Caco-2 (cell line): ENCODE measurements around the gene ST8SIA3. TPM values are rescaled to one million over a fixed set of nuclear protein-coding genes. Genes with fewer than 3 reads are reported as not detected.

Experiments
- BruUV-seq: library from RNA; stranded (reverse); fragments of 400-500 nt; replicated peaks from 2 replicates; lab custom pipeline; 2021; lab: Mats Ljungman, UMichigan
- CTCF ChIA-PET: fragments of 300-600 bp; sonication (Branson Sonifier 250); formaldehyde crosslinking; loops from one replicate; lab custom pipeline; 2022; ENCODE audit warnings: antibody characterized with exemption; lab: Charles Lee
- POLR2A ChIA-PET: fragments of 300-600 bp; sonication (Branson Sonifier 250); formaldehyde crosslinking; loops from one replicate; lab custom pipeline; 2022; ENCODE audit warnings: antibody characterized with exemption; lab: Charles Lee
- DNase-seq, 2 experiments: peaks; one replicate each; pipeline versions ENCODE4 v3.0.0 to v3.0.0-alpha.2; 2020 to 2022
- H3K27me3 ChIP-seq: replicated peaks from 2 replicates; pipeline ENCODE4 v1.6.0; 2011; ENCODE audit warnings: low read length; ENCODE audit not compliant: control insufficient read depth, insufficient read depth
- H3K36me3 ChIP-seq: 2 replicates; pipeline ENCODE4 v1.5.1; 2011; ENCODE audit warnings: low read length; ENCODE audit not compliant: control insufficient read depth, insufficient read depth
- H3K4me1 ChIP-seq: fragments of 250-450 bp; sonication (Bioruptor Pico); 2 replicates; pipeline ENCODE4 v1.5.1; 2020; ENCODE audit warnings: mild to moderate bottlenecking
- H3K4me3 ChIP-seq: 2 replicates; pipeline ENCODE4 v1.5.1; 2011; ENCODE audit warnings: low read depth, mild to moderate bottlenecking, control low read depth, low read length
- H3K9me3 ChIP-seq: fragments of 250-450 bp; sonication (Bioruptor Pico); 2 replicates; pipeline ENCODE4 v1.5.1; 2020; ENCODE audit warnings: mild to moderate bottlenecking, moderate library complexity
- H3K27ac Mint-ChIP-seq: one replicate; pipeline ENCODE4 v1.8.0; 2022; ENCODE audit warnings: mixed read lengths; ENCODE audit not compliant: unreplicated experiment
- H3K27me3 Mint-ChIP-seq: one replicate; pipeline ENCODE4 v1.8.0; 2022; ENCODE audit warnings: mixed read lengths; ENCODE audit not compliant: insufficient read depth, unreplicated experiment
- H3K36me3 Mint-ChIP-seq: one replicate; pipeline ENCODE4 v1.8.0; 2022; ENCODE audit warnings: mild to moderate bottlenecking, mixed read lengths; ENCODE audit not compliant: insufficient read depth, unreplicated experiment
- H3K4me1 Mint-ChIP-seq: one replicate; pipeline ENCODE4 v1.8.0; 2022; ENCODE audit warnings: low read depth, mixed read lengths; ENCODE audit not compliant: unreplicated experiment
- H3K4me3 Mint-ChIP-seq: one replicate; pipeline ENCODE4 v1.8.0; 2022; ENCODE audit warnings: mild to moderate bottlenecking, moderate library complexity, mixed read lengths; ENCODE audit not compliant: unreplicated experiment
- H3K9me3 Mint-ChIP-seq: one replicate; pipeline ENCODE4 v1.8.0; 2022; ENCODE audit warnings: mixed read lengths; ENCODE audit not compliant: unreplicated experiment
- intact Hi-C: fragments of 100-400 bp; cut with micrococcal nuclease; formaldehyde crosslinking; loops from one replicate; pipeline ENCODE4 v1.10.0; 2022; ENCODE audit not compliant: unreplicated experiment
- total RNA-seq: library from RNA; stranded (reverse); gene quantifications from 2 replicates; pipeline ENCODE4 v1.2.3, GENCODE V29; 2022
- TF ChIP-seq, protein P1 (sequence below), 2 experiments: fragments of 200-600 bp in 1 of 2; IDR thresholded peaks; 1 replicate in 1 of 2; 2 replicates in 1 of 2; pipeline versions ENCODE4 v1.5.1 to v1.8.0; 2011 to 2022; ENCODE audit warnings: antibody characterized with exemption in 1 of 2, control low read depth in 1 of 2, inconsistent platforms in 1 of 2, low read depth in 1 of 2, low read length in 1 of 2, mild to moderate bottlenecking in 1 of 2, moderate library complexity in 1 of 2; ENCODE audit not compliant: insufficient read depth in 1 of 2, severe bottlenecking in 1 of 2, unreplicated experiment in 1 of 2

The ST8SIA3 gene
- total RNA-seq, 1 experiment from 2014 or later, result not detected

DNA sequence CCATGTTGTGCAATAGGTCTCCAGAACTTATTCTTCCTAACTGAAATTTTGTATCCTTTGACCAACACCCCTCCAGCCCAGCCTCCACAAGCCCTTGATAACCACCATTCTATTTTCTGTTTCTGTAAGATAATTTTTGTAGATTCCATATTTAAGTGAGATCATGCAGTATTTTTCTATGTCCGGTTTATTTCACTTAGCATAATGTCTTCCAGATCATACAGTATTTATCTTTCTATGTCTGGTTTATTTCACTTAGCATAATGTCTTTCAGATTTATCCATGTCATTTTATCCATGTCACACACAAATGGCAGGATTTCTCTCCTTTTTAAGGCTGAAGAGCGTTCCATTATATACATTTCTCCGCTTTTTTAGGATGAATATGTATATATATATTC lies 58.4 kb downstream of the ST8SIA3 start:
- no peaks in the 10 kb centered on the region for H3K4me1 ChIP-seq
- Mint-ChIP-seq H3K27me3 (peaks cover 12% of the 10 kb centered on the region), H3K36me3 (no peaks in the 10 kb centered on the region), H3K4me1 (no peaks in the 10 kb centered on the region), H3K9me3 (no peaks in the 10 kb centered on the region), H3K4me3 (no peak overlapping the region), H3K27ac (no peak overlapping the region)
- CTCF ChIA-PET, result no interaction called here
- H3K36me3 ChIP-seq, result no peaks in the 10 kb centered on the region
- intact Hi-C loops, result no loop called here
- DNase-seq, result no peak
- H3K9me3 ChIP-seq, result no peaks in the 10 kb centered on the region
- POLR2A ChIA-PET, result no interaction called here
- TF ChIP-seq, protein P1, sequence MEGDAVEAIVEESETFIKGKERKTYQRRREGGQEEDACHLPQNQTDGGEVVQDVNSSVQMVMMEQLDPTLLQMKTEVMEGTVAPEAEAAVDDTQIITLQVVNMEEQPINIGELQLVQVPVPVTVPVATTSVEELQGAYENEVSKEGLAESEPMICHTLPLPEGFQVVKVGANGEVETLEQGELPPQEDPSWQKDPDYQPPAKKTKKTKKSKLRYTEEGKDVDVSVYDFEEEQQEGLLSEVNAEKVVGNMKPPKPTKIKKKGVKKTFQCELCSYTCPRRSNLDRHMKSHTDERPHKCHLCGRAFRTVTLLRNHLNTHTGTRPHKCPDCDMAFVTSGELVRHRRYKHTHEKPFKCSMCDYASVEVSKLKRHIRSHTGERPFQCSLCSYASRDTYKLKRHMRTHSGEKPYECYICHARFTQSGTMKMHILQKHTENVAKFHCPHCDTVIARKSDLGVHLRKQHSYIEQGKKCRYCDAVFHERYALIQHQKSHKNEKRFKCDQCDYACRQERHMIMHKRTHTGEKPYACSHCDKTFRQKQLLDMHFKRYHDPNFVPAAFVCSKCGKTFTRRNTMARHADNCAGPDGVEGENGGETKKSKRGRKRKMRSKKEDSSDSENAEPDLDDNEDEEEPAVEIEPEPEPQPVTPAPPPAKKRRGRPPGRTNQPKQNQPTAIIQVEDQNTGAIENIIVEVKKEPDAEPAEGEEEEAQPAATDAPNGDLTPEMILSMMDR (IDR thresholded peaks at IDR 0.05; ENCODE audit: insufficient read depth in 1 of 2, low read depth in 1 of 2, low read length in 1 of 2, severe bottlenecking in 1 of 2, unreplicated experiment in 1 of 2), result no peak
- BruUV-seq, result no TSS peak
- H3K4me3 ChIP-seq, result no peak overlapping the region
- H3K27me3 ChIP-seq, result no peaks in the 10 kb centered on the region

DNA sequence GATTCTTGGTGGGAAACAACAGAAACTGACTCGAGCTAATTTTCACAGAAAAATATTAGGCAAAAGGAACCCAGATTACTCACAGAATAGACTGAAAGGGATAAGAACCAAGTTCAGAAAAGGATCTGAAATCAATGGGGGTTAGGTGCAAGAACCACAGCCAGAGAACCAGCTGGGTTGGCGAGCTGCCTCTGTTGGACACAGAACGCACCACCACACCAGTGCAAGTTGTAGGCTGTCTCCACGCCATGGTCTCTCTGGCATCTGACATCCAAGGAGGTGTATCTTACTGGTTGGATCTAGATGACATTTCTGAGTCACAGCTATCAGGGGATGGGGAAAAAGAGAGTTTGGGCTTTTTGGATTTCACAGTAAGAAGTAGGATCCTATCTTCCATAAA lies 64.2 kb downstream of the ST8SIA3 start:
- no peak for DNase-seq
- ChIA-PET POLR2A (no interaction called here), CTCF (no interaction called here)
- H3K9me3 Mint-ChIP-seq, result no peaks in the 10 kb centered on the region
- Histone ChIP-seq H3K4me3 (no peak overlapping the region), H3K9me3 (no peaks in the 10 kb centered on the region), H3K36me3 (no peaks in the 10 kb centered on the region), H3K4me1 (no peaks in the 10 kb centered on the region), H3K27me3 (no peaks in the 10 kb centered on the region)
- no TSS peak for BruUV-seq
- no peak overlapping the region for H3K27ac Mint-ChIP-seq
- H3K4me1 Mint-ChIP-seq, result no peaks in the 10 kb centered on the region
- no peak overlapping the region for H3K4me3 Mint-ChIP-seq
- TF ChIP-seq, protein P1 (IDR thresholded peaks at IDR 0.05; ENCODE audit: insufficient read depth in 1 of 2, low read depth in 1 of 2, low read length in 1 of 2, severe bottlenecking in 1 of 2, unreplicated experiment in 1 of 2), result no peak
- intact Hi-C loops, result no loop called here
- peaks cover 7% of the 10 kb centered on the region for H3K27me3 Mint-ChIP-seq
- no peaks in the 10 kb centered on the region for H3K36me3 Mint-ChIP-seq

Other genes starting within 250 kb of the ST8SIA3 start
- gene BOD1L2, start 205.5 kb upstream of the ST8SIA3 start, total RNA-seq, result not detected in 2 replicates
- gene ONECUT2, start 82.8 kb downstream of the ST8SIA3 start, total RNA-seq, result 0.28 and 0.86 TPM in 2 replicates
- 14.5 and 17.1 TPM in 2 replicates for gene FECH, start 234.1 kb downstream of the ST8SIA3 start, total RNA-seq